Stimulated activated CD4-positive, alpha-beta T cell treated with anti-CD3 and anti-CD28 coated beads, Interleukin-4, amount 100 ng/mL, for 48 hours (primary cell): ENCODE measurements around the gene SRRM2.
"Not testable (repeated sequence)": the region's sequence is repeated elsewhere in the genome, so short reads cannot be mapped to it uniquely, and the experiment has no call there.

Experiments
- DNase-seq, 2 donors: peaks; one replicate each; pipeline ENCODE4 v3.0.0-alpha.2; 2020; ENCODE audit warnings: low read depth in 2 of 2

The SRRM2 gene

GRCh38 chr16:2715064-2715463, 37.4 kb upstream of the SRRM2 start:
- no peak for DNase-seq

GRCh38 chr16:2715519-2715918, 36.9 kb upstream of the SRRM2 start:
- DNase-seq = peak; percentile 70 to 78

DNA sequence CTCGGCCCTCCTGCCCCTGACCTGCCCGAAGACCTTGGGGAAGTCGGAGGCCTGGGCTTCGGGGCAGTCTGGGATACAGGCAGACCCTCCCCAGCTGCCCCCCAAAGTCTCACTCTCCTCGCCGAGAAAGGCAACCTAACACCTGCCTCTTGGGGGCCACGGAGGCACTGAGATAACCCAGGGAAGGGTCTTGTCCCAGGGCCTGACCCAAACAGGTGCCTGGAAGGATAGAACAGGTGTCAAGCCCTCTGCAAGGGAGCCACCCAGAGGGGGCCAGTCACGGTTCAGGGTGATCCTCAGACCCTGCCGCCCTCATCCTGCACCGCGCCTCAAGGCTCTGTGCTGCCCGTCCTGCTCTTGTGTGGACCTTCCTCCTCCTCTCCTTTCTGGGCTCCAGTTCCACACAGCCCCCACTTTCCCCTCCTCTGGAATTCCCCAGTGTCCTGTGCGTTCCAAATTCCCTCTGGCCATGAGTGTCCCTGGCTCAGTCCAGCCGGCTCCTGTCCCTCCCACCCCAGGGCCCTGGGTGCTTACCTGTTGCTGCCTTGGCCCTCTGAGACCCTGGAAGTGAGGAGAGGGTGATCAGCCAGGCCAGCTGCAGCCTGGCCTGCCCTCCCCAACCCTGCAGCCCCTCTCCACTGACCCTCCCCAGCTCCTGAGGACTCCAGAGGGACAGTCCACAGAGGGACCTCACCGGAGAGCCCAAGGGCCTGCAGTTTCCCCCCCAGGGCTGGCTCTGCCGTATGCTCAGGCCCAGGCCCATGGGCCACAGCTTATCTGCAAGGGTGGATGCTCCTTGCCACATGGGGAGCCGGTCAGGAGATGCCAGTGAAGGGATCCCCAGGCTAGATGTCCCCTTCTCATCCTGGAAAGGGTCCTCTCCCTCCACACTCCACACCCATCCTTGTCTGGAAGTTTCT, 36.2 kb upstream of the SRRM2 start:
- DNase-seq = no peak

GRCh38 chr16:2716948-2717347, 35.5 kb upstream of the SRRM2 start:
- no peak for DNase-seq

DNA sequence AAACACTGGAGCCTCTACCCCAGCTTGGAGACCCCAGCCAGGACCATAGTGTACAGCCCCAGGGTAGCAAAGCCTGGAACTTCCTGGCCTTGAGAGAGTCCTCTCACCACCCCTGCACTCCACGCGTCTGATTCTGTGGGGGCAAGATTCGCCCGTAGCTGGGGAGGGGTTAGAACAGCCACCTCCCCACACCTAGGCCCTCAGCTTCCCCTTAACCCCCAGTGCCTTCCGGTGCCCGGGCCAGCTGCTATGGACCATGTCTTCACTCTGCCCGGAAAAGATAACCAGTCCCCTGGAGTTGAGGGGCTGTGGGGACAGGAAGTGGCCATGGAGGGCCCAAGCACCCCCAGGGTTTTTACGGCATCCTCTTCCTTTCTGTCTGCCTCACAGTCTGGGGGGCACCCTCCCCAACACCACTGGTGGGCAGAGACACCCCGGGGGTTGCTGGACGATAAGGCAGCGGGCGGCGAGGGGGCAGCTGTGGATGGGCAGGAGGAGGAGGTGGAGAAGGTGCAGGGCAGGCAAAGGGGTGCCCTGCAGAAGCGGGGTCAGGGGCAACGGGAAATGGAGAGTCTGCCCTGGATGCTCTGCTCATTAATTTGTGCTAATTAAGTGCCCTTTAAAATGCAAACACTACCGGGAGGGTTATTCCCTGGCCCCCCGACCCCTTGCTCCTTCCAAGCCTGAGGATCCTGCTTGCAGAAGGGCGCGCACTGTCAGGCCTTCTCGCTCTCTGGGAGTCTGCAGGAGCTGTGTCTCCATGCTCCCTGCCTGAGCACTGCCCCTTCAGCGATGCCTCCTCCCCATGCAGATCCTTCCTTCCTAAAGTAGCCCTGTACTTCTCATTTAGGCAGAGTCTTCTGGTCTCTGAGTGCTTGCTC, 34.8 kb upstream of the SRRM2 start:
- no peak for DNase-seq

- DNase-seq = no peak
Observed at GRCh38 chr16:2719328-2720063, 32.9 kb upstream of the SRRM2 start.

- no peak for DNase-seq
Observed at GRCh38 chr16:2720064-2720457, 32.4 kb upstream of the SRRM2 start, which contains the start of gene PRSS27. PRSS27 (minus strand) TSS chr16:2720224; CDS start chr16:2720160, 64 bp downstream.

- DNase-seq = peak; percentile 86 to 88
Observed at GRCh38 chr16:2720719-2721633, 31.5 kb upstream of the SRRM2 start.

- not testable (repeated sequence) for DNase-seq
Observed at GRCh38 chr16:2721634-2722173, 30.7 kb upstream of the SRRM2 start.

DNA sequence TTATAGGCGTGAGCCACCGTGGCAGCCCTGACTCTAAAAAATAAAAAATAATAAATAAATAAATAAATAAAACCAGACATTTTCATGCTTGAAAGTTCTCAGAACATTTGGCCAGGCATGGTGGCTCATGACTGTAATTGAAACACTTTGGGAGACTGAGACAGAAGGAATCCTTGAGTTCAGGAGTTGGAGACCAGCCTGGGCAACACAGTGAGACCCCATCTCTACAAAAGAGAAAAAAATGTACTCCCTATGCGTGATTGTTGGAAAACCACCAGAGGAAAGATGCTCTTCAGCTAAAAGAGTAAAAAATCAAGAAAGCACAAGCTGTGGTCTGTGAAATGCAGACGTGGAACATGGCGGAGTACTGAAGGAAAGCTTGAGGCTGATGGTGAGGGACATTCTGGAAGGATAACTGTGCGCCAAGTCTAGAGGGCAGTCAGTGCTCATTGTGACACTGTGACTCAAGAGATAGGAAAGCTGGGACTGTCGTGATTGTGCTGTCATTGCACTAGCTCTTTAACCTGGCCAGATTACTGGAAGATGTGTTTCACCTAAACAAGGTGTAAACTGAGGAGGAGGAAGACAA, 28.3 kb upstream of the SRRM2 start:
- DNase-seq = no peak

GRCh38 chr16:2724816-2725348, 27.6 kb upstream of the SRRM2 start:
- no peak for DNase-seq

DNA sequence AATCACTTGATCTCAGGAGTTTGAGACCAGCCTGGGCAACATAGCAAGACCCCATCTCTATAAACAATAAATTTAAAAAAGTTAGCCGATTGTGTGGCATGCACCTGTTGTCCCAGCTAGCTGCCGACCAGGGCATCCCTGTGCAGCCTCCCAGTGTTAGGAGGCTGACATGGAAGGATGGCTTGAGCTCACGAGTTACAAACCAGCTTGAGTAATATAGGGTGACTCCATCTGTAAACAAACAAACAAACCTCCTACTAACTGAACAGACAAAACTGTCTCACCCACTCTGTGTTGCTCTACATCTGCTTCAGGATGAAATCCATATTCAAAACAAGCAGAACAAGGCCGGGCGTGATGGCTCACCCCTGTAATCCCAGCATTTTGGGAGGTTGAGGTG, 25.5 kb upstream of the SRRM2 start:
- no peak for DNase-seq

GRCh38 chr16:2728034-2728433, 24.4 kb upstream of the SRRM2 start:
- no peak for DNase-seq

DNA sequence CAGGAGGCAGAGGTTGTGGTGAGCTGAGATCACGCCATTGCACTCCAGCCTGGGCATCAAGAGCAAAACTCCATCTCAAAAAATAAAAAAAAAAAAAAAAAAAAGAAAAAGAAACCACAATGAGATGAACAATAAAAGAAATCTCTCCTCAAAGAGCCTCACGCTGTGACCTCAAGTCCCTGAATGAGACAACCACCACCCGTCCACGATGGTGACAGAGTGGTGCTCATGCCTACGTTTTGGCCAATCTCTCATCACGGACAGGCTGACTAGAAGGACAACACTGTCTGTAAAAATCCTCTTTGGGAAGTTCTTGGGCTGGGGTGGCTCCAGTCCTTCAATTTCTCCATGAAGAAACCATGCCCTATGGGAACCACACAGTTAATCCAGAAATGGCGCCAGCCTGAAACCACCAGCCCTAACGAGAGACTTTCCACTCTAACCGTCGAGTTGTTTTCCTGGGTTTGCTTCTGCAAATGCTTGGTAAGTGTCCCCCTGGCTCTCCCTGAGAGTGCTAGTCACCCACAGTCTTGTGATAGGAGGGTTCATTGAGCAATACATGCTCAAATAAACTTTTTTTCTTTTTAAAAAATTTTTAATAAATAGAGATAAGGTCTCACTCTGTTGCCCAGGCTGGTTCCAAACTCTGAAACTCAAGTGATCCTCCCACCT, 17.5 kb upstream of the SRRM2 start:
- DNase-seq = no peak

GRCh38 chr16:2736476-2737237, 15.8 kb upstream of the SRRM2 start:
- no peak for DNase-seq

DNA sequence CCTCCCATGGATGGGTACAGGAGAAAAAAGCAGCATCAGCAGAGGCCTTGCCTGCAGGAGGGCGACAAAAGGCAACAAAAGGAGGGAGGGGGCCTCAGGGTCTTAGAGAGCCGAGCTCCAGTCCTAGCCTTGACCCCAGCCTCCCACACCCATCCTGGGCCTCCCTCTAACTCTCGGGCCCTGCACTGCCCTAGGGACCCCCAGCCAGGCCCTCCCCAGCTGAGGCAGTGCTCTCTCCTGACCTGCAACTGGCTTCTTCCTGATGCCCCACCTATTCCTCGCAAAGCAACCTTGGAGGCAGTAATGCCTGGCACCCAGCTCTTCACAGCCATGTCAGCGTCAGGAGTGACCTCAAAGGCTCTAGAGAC, 15.2 kb upstream of the SRRM2 start:
- DNase-seq = no peak

GRCh38 chr16:2737895-2738418, 14.5 kb upstream of the SRRM2 start:
- no peak for DNase-seq

DNA sequence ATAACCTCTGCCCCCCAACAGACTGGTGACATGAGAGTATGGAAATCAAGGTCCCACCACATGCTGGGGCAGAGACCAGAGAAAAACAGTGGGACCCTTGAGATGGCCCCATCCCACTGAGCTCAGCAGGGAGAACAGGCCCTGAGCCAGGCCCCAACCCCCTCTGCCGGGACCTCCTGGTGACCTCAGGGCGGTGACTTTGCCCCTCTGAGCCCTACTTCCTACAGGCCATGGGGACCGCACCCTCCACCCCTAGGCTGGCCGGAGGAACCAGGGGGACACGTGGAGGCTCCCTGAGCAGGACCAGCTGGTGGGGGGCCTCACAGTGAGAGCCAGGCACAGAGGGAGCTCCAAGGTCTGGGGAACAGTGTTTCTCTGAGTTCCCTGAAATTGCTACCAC, 13.8 kb upstream of the SRRM2 start:
- no peak for DNase-seq
